IMR-90 (cell line): ENCODE results near the gene LMO2. TPM values are rescaled to one million over a fixed set of nuclear protein-coding genes. Genes with fewer than 3 reads are reported as not detected.

Source experiments
- ATAC-seq: fragments of 200-7000 bp; cut with Tn5 transposase; 2 replicates; pipeline ENCODE4 v1.9.1; 2020; ENCODE audit warnings: low read depth, mild to moderate bottlenecking, moderate library complexity
- BruUV-seq: library from RNA; stranded (reverse); fragments of 400-500 nt; replicated peaks from 2 replicates; lab custom pipeline; 2021; lab: Mats Ljungman, UMichigan
- CTCF ChIA-PET: fragments of 300-600 bp; formaldehyde crosslinking; extraction: SDS; loops from one replicate; lab custom pipeline; 2021; ENCODE audit warnings: antibody characterized with exemption; lab: Yijun Ruan, JAX
- POLR2A ChIA-PET: fragments of 300-600 bp; sonication (Branson Sonifier 250); formaldehyde crosslinking; loops from one replicate; lab custom pipeline; 2022; ENCODE audit warnings: antibody characterized with exemption; ENCODE audit not compliant: unreplicated experiment; lab: Charles Lee
- DNase-seq: peaks from one replicate; pipeline ENCODE4 v3.0.0; 2013
- H2AFZ ChIP-seq: replicated peaks from 2 replicates; pipeline ENCODE3; 2013; ENCODE audit warnings: low read length, mild to moderate bottlenecking; ENCODE audit not compliant: poor library complexity
- H2AK5ac ChIP-seq: 2 replicates; pipeline ENCODE4 v1.6.1; 2013; ENCODE audit warnings: low read depth, low read length, inconsistent platforms
- H2AK9ac ChIP-seq: replicated peaks from 2 replicates; pipeline ENCODE3; 2013; ENCODE audit warnings: mild to moderate bottlenecking, low read depth, low read length, moderate library complexity; ENCODE audit not compliant: poor library complexity
- H2BK120ac ChIP-seq: 2 replicates; pipeline ENCODE4 v1.6.1; 2013; ENCODE audit warnings: low read depth, low read length, inconsistent platforms
- H2BK15ac ChIP-seq: 3 replicates; pipeline ENCODE4 v1.6.1; 2013; ENCODE audit warnings: low read depth, low read length, inconsistent platforms
- H2BK20ac ChIP-seq: 2 replicates; pipeline ENCODE4 v1.6.1; 2013; ENCODE audit warnings: low read depth, mild to moderate bottlenecking, inconsistent platforms, low read length, moderate library complexity
- H2BK5ac ChIP-seq: 2 replicates; pipeline ENCODE4 v1.6.1; 2013; ENCODE audit warnings: mild to moderate bottlenecking, low read depth, low read length, inconsistent platforms; ENCODE audit not compliant: poor library complexity, severe bottlenecking
- H3K14ac ChIP-seq: replicated peaks from 2 replicates; pipeline ENCODE4 v1.6.1; 2013; ENCODE audit warnings: low read depth, low read length, inconsistent platforms
- H3K18ac ChIP-seq: 2 replicates; pipeline ENCODE4 v1.6.1; 2013; ENCODE audit warnings: low read depth, low read length, control low read depth
- H3K23ac ChIP-seq: 2 replicates; pipeline ENCODE4 v1.6.1; 2013; ENCODE audit warnings: low read depth, low read length, inconsistent platforms
- H3K27ac ChIP-seq: 2 replicates; pipeline ENCODE4 v1.5.1; 2013; ENCODE audit warnings: mild to moderate bottlenecking, control low read depth, low read length; ENCODE audit not compliant: insufficient read depth
- H3K27me3 ChIP-seq: 2 replicates; pipeline ENCODE4 v1.6.1; 2013; ENCODE audit warnings: low read length; ENCODE audit not compliant: control insufficient read depth, insufficient read depth
- H3K36me3 ChIP-seq: 2 replicates; pipeline ENCODE4 v1.6.1; 2013; ENCODE audit warnings: low read length, mixed read lengths; ENCODE audit not compliant: control insufficient read depth, insufficient read depth
- H3K4ac ChIP-seq: 2 replicates; pipeline ENCODE4 v1.6.1; 2013; ENCODE audit warnings: low read depth, low read length, inconsistent platforms
- H3K4me1 ChIP-seq: 2 replicates; pipeline ENCODE4 v1.6.1; 2013; ENCODE audit warnings: low read length, mixed read lengths; ENCODE audit not compliant: control insufficient read depth, insufficient read depth
- H3K4me2 ChIP-seq: 2 replicates; pipeline ENCODE4 v1.6.1; 2013; ENCODE audit warnings: low read depth, mild to moderate bottlenecking, control low read depth, low read length, moderate library complexity
- H3K4me3 ChIP-seq: 2 replicates; pipeline ENCODE4 v1.5.1; 2013; ENCODE audit warnings: low read depth, mild to moderate bottlenecking, control low read depth, low read length, moderate library complexity; ENCODE audit not compliant: insufficient read depth
- H3K56ac ChIP-seq: 2 replicates; pipeline ENCODE4 v1.6.1; 2013; ENCODE audit warnings: low read length, inconsistent platforms; ENCODE audit not compliant: insufficient read depth; ENCODE audit errors: extremely low read depth
- H3K79me1 ChIP-seq, 2 experiments: 2 replicates each; pipeline ENCODE4 v1.6.1; 2013; ENCODE audit warnings: low read length in 2 of 2, inconsistent platforms in 1 of 2, low read depth in 1 of 2
- H3K9ac ChIP-seq: 2 replicates; pipeline ENCODE4 v1.6.1; 2013; ENCODE audit warnings: low read depth, low read length, control low read depth
- H3K9me1 ChIP-seq: 2 replicates; pipeline ENCODE4 v1.6.1; 2013; ENCODE audit warnings: low read length, inconsistent platforms; ENCODE audit not compliant: insufficient read depth
- H3K9me3 ChIP-seq: 2 replicates; pipeline ENCODE4 v1.6.1; 2013; ENCODE audit warnings: low read length; ENCODE audit not compliant: control insufficient read depth, insufficient read depth
- H4K20me1 ChIP-seq: 2 replicates; pipeline ENCODE4 v1.6.1; 2013; ENCODE audit warnings: low read length, inconsistent platforms; ENCODE audit not compliant: insufficient read depth
- H4K5ac ChIP-seq: 2 replicates; pipeline ENCODE4 v1.6.1; 2013; ENCODE audit warnings: mild to moderate bottlenecking, low read depth, low read length, control low read depth
- H4K8ac ChIP-seq, 2 experiments: 2 replicates each; pipeline ENCODE4 v1.6.1; 2013; ENCODE audit warnings: low read depth in 2 of 2, low read length in 2 of 2, control low read depth in 1 of 2, inconsistent platforms in 1 of 2
- H4K91ac ChIP-seq: 2 replicates; pipeline ENCODE4 v1.6.1; 2013; ENCODE audit warnings: low read depth, low read length, inconsistent platforms; ENCODE audit not compliant: insufficient read depth
- BHLHE40 ChIP-seq: fragments of 150-350 bp; IDR thresholded peaks from 2 replicates; pipeline ENCODE4 v1.6.1; 2016; ENCODE audit warnings: mild to moderate bottlenecking, low read depth, low read length
- CHD1 ChIP-seq: IDR thresholded peaks from 2 replicates; pipeline ENCODE4 v1.6.1; 2012; ENCODE audit warnings: low read depth, low read length, improper control_type of control experiment
- FOS ChIP-seq: fragments of 150-350 bp; IDR thresholded peaks from 2 replicates; pipeline ENCODE4 v1.6.1; 2016; ENCODE audit warnings: low read depth, low read length
- MAFK ChIP-seq: IDR thresholded peaks from 2 replicates; pipeline ENCODE4 v1.6.1; 2012; ENCODE audit warnings: low read depth, low read length, improper control_type of control experiment
- MAZ ChIP-seq: IDR thresholded peaks from 2 replicates; pipeline ENCODE4 v1.6.1; 2012; ENCODE audit warnings: low read depth, mild to moderate bottlenecking, low read length, improper control_type of control experiment, moderate library complexity, borderline replicate concordance
- MXI1 ChIP-seq: IDR thresholded peaks from 2 replicates; pipeline ENCODE4 v1.6.1; 2012; ENCODE audit warnings: low read depth, mild to moderate bottlenecking, low read length, moderate library complexity, borderline replicate concordance
- NFE2L2 ChIP-seq: fragments of 150-350 bp; IDR thresholded peaks from 2 replicates; pipeline ENCODE4 v1.6.1; 2016; ENCODE audit warnings: low read depth, mild to moderate bottlenecking, low read length
- POLR2A ChIP-seq: IDR thresholded peaks from 2 replicates; pipeline ENCODE4 v1.6.1; 2012; ENCODE audit warnings: mild to moderate bottlenecking, low read depth, low read length
- RAD21 ChIP-seq: IDR thresholded peaks from 2 replicates; pipeline ENCODE4 v1.6.1; 2012; ENCODE audit warnings: low read length, improper control_type of control experiment
- RCOR1 ChIP-seq: IDR thresholded peaks from 2 replicates; pipeline ENCODE4 v1.6.1; 2012; ENCODE audit warnings: mild to moderate bottlenecking, low read length, improper control_type of control experiment; ENCODE audit not compliant: insufficient replicate concordance
- WGBS, 2 experiments: methylation state at CpG; one replicate each; pipeline versions ENCODE4 v1.1.5 to v1.1.7; 2013; ENCODE audit warnings: missing lambda C conversion rate in 2 of 2; ENCODE audit not compliant: insufficient read length in 1 of 2; ENCODE audit errors: extremely low coverage in 2 of 2; 5-methylcytosine and 5-hydroxymethylcytosine counted together
- dilution Hi-C: fragments of 300-500 bp; cut with HindIII; formaldehyde crosslinking; loops from one replicate; pipeline ENCODE4 v1.14.3; 2018; ENCODE audit warnings: low sequenced_read_pairs; ENCODE audit not compliant: unreplicated experiment
- in situ Hi-C: fragments of 300-500 bp; cut with MboI; formaldehyde crosslinking; loops from 3 replicates; pipeline ENCODE4 v1.14.3; 2019; ENCODE audit warnings: low sequenced_read_pairs, inconsistent platforms, mixed read lengths
- intact Hi-C: fragments of 100-400 bp; cut with micrococcal nuclease; formaldehyde crosslinking; loops from 2 replicates; pipeline ENCODE4 v1.10.0; 2022
- polyA plus RNA-seq, 3 experiments: library from polyadenylated mRNA; depleted of rRNA; stranded (reverse); fragments of >200 nt; gene quantifications; 2 replicates each; pipeline ENCODE4 v1.2.3, GENCODE V29; 2012; ENCODE audit warnings: low replicate concordance in 1 of 3
- total RNA-seq: library from RNA; depleted of rRNA; stranded (reverse); fragments of >200 nt; gene quantifications from 2 replicates; pipeline ENCODE4 v1.2.3, GENCODE V29; 2012
- TF ChIP-seq, protein P1 (sequence below): fragments of 150-350 bp; IDR thresholded peaks from 2 replicates; pipeline ENCODE4 v1.6.1; 2017; ENCODE audit warnings: mild to moderate bottlenecking, antibody characterized with exemption, low read length, low read depth

The LMO2 gene
- total and polyA plus RNA-seq, 2 of the 4 experiments (the other 2 are of a cell fraction): not detected

DNA sequence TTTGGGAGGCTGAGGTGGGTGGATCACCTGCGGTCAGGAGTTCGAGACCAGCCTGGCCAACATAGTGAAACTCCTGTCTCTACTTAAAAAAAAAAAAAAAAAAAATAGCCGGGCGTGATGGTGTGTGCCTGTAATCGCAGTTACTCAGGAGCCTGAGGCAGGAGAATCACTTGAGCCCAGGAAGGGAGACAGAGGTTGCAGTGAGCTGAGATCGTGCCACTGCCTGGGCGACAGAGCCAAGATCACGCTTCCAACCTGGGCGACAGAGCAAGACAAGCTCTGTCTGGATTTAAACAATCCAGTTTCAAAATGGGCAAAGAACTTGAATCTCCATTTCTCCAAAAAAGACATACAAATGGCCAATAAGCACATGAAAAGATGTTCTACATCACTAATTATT, 12.5 kb downstream of the LMO2 start:
- Histone ChIP-seq H4K20me1 (no peaks in the 10 kb centered on the region), H3K36me3 (no peaks in the 10 kb centered on the region), H3K79me1 (no peaks in the 10 kb centered on the region), H3K4me2 (no peak overlapping the region), H3K23ac (no peak overlapping the region), H3K9me3 (no peaks in the 10 kb centered on the region), H3K9me1 (no peaks in the 10 kb centered on the region), H2BK5ac (no peak overlapping the region), H3K9ac (no peak overlapping the region), H3K56ac (no peak overlapping the region), H2BK20ac (no peak overlapping the region), H2BK120ac (no peak overlapping the region), H2BK15ac (no peak overlapping the region), H2AK5ac (no peak overlapping the region), H4K5ac (no peak overlapping the region), H3K4ac (no peak overlapping the region), H3K27ac (no peak overlapping the region), H4K91ac (no peak overlapping the region), H3K27me3 (peaks cover 50% of the 10 kb centered on the region), H3K14ac (no peak overlapping the region), H3K4me1 (no peaks in the 10 kb centered on the region), H4K8ac (no peak overlapping the region), H3K18ac (no peak overlapping the region), H3K4me3 (no peak overlapping the region), H2AFZ (no peak overlapping the region), H2AK9ac (no peak overlapping the region)
- ChIA-PET CTCF (no interaction called here), POLR2A (no interaction called here)
- TF ChIP-seq, protein P1, sequence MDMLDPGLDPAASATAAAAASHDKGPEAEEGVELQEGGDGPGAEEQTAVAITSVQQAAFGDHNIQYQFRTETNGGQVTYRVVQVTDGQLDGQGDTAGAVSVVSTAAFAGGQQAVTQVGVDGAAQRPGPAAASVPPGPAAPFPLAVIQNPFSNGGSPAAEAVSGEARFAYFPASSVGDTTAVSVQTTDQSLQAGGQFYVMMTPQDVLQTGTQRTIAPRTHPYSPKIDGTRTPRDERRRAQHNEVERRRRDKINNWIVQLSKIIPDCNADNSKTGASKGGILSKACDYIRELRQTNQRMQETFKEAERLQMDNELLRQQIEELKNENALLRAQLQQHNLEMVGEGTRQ: no peak
- TF ChIP-seq NFE2L2 (no peak), MXI1 (no peak), BHLHE40 (no peak), MAZ (no peak), POLR2A (no peak), CHD1 (no peak), FOS (no peak), RAD21 (no peak), RCOR1 (no peak), MAFK (no peak)
- no peak for ATAC-seq
- no TSS peak for BruUV-seq
- in situ Hi-C loops (no loop called here), intact Hi-C loops (no loop called here), dilution Hi-C loops (no loop called here)
- no peak for DNase-seq
- WGBS, 2 experiments: 79% methylated on average over 5 of the region's 9 CpGs; no CpG with 5 or more reads in 1 of the 2 experiments
